Glutamatergic neuron (in vitro differentiated cells): ENCODE measurements around the gene QPCT. TPM values are rescaled to one million over a fixed set of nuclear protein-coding genes. Genes with fewer than 3 reads are reported as not detected.

Experiments used
- DNase-seq: peaks from one replicate; pipeline ENCODE4 v3.0.0; 2022
- H3K27ac Mint-ChIP-seq: one replicate; pipeline ENCODE4 v1.8.0; 2020; ENCODE audit warnings: mild to moderate bottlenecking, mixed read lengths, inconsistent platforms; ENCODE audit not compliant: unreplicated experiment
- H3K27me3 Mint-ChIP-seq: one replicate; pipeline ENCODE4 v1.8.0; 2020; ENCODE audit warnings: mild to moderate bottlenecking, moderate library complexity, mixed read lengths, inconsistent platforms; ENCODE audit not compliant: unreplicated experiment
- H3K36me3 Mint-ChIP-seq: one replicate; pipeline ENCODE4 v1.8.0; 2020; ENCODE audit warnings: mild to moderate bottlenecking, mixed read lengths, inconsistent platforms; ENCODE audit not compliant: unreplicated experiment
- H3K4me1 Mint-ChIP-seq: one replicate; pipeline ENCODE4 v1.8.0; 2020; ENCODE audit warnings: mild to moderate bottlenecking, low read depth, mixed read lengths, inconsistent platforms; ENCODE audit not compliant: unreplicated experiment
- H3K4me3 Mint-ChIP-seq: one replicate; pipeline ENCODE4 v1.8.0; 2020; ENCODE audit warnings: mild to moderate bottlenecking, mixed read lengths, inconsistent platforms; ENCODE audit not compliant: unreplicated experiment
- H3K9me3 Mint-ChIP-seq: one replicate; pipeline ENCODE4 v1.8.0; 2020; ENCODE audit warnings: mild to moderate bottlenecking, moderate library complexity, mixed read lengths, inconsistent platforms; ENCODE audit not compliant: unreplicated experiment
- CTCF ChIP-seq: fragments of 200-600 bp; sonication (generic); IDR thresholded peaks from one replicate; pipeline ENCODE4 v1.5.0; 2021; ENCODE audit not compliant: partially characterized antibody, unreplicated experiment
- total RNA-seq: library from RNA; stranded (reverse); fragmentation: NEBNext Ultra II Directional; extraction: Animal tissue kit (Norgen Biotek cat#: 25700); gene quantifications from one replicate; pipeline ENCODE4 v1.2.1, GENCODE V29; 2021; ENCODE audit not compliant: unreplicated experiment

The QPCT gene
- total RNA-seq, 1 donor from 2014 or later, result 7.4 TPM

- Mint-ChIP-seq H3K4me1 (no peaks in the 10 kb centered on the region), H3K36me3 (peaks cover 6% of the 10 kb centered on the region), H3K9me3 (no peaks in the 10 kb centered on the region), H3K4me3 (no peak overlapping the region), H3K27me3 (no peaks in the 10 kb centered on the region), H3K27ac (no peak overlapping the region)
- no peak for TF ChIP-seq CTCF
- no peak for DNase-seq
These were observed 45.0 kb downstream of the QPCT start for GRCh38 chr2:37389395-37389794.

- Mint-ChIP-seq H3K4me1 (no peaks in the 10 kb centered on the region), H3K9me3 (no peaks in the 10 kb centered on the region), H3K27ac (no peak overlapping the region), H3K4me3 (no peak overlapping the region), H3K36me3 (peaks cover 6% of the 10 kb centered on the region), H3K27me3 (no peaks in the 10 kb centered on the region)
- no peak for DNase-seq
- TF ChIP-seq CTCF, result no peak
These were observed 45.7 kb downstream of the QPCT start for GRCh38 chr2:37389989-37390765.

GRCh38 chr2:37390777-37391176, 46.3 kb downstream of the QPCT start:
- Mint-ChIP-seq H3K36me3 (peaks cover 6% of the 10 kb centered on the region), H3K9me3 (no peaks in the 10 kb centered on the region), H3K4me1 (no peaks in the 10 kb centered on the region), H3K27ac (no peak overlapping the region), H3K4me3 (no peak overlapping the region), H3K27me3 (no peaks in the 10 kb centered on the region)
- TF ChIP-seq CTCF, result no peak
- no peak for DNase-seq

- H3K27me3 Mint-ChIP-seq, result no peaks in the 10 kb centered on the region
- peaks cover 6% of the 10 kb centered on the region for H3K36me3 Mint-ChIP-seq
- DNase-seq, result no peak
- no peaks in the 10 kb centered on the region for H3K9me3 Mint-ChIP-seq
- H3K4me1 Mint-ChIP-seq, result no peaks in the 10 kb centered on the region
- H3K4me3 Mint-ChIP-seq, result no peak overlapping the region
- no peak overlapping the region for H3K27ac Mint-ChIP-seq
- TF ChIP-seq CTCF, result no peak
These were observed 47.3 kb downstream of the QPCT start for GRCh38 chr2:37391711-37392110.

GRCh38 chr2:37392428-37392827, 48.0 kb downstream of the QPCT start:
- no peak for TF ChIP-seq CTCF
- no peak overlapping the region for H3K27ac Mint-ChIP-seq
- H3K4me1 Mint-ChIP-seq, result no peaks in the 10 kb centered on the region
- H3K9me3 Mint-ChIP-seq, result no peaks in the 10 kb centered on the region
- no peak for DNase-seq
- no peaks in the 10 kb centered on the region for H3K27me3 Mint-ChIP-seq
- H3K4me3 Mint-ChIP-seq, result no peak overlapping the region
- peaks cover 6% of the 10 kb centered on the region for H3K36me3 Mint-ChIP-seq
